ENCODE data around the gene CARMIL3.

DNA sequence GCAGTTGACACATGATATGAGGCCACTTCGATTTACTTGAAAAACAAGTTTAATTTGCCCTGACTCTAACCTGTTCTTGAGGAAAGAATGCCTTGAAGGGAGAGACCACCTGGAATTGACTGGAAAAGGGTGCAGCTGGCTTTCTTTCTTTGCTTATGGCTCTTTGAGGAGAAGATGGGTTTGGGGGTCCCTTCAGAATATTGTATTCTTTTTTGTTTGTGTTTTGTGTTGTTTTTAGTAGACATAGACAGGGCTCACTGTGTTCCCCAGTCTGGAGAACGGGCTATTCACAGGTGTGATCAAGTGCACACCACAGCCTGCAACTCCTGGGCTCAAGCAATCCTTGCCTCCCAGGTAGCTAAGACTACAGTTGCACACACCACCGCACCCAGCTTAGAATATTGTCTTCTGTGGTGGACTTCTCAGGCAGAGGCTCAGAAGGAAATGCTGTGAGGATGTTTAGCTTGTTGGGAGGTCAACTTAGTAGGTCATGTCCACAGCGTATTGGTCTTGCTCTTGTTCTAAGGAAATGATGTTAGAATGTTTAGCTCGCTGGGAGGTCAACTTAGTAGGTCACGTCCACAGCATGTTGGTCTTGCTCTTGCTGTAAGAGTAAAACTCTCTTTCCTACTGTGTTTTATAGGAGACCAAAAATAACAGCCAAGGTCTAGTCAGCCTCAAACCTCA, 64.5 kb downstream of the CARMIL3 start:
- TF ChIP-seq, protein P1, sequence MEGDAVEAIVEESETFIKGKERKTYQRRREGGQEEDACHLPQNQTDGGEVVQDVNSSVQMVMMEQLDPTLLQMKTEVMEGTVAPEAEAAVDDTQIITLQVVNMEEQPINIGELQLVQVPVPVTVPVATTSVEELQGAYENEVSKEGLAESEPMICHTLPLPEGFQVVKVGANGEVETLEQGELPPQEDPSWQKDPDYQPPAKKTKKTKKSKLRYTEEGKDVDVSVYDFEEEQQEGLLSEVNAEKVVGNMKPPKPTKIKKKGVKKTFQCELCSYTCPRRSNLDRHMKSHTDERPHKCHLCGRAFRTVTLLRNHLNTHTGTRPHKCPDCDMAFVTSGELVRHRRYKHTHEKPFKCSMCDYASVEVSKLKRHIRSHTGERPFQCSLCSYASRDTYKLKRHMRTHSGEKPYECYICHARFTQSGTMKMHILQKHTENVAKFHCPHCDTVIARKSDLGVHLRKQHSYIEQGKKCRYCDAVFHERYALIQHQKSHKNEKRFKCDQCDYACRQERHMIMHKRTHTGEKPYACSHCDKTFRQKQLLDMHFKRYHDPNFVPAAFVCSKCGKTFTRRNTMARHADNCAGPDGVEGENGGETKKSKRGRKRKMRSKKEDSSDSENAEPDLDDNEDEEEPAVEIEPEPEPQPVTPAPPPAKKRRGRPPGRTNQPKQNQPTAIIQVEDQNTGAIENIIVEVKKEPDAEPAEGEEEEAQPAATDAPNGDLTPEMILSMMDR (conservative IDR thresholded peaks at IDR 0.05; ENCODE audit: low read depth, low read length) = no peak
- TF ChIP-seq EZH2phosphoT487 (IDR thresholded peaks at IDR 0.05; ENCODE audit: borderline replicate concordance, low read length) (no peak), EZH2 (IDR thresholded peaks at IDR 0.05; ENCODE audit: low read length, unreplicated experiment) (no peak)
